K562 treated with DMSO at 1 percent for 48 hours (cell line): Measurements from ENCODE around the gene ULK2. TPM values are rescaled to one million over a fixed set of nuclear protein-coding genes. Genes with fewer than 3 reads are reported as not detected.

Experiments
- total RNA-seq: library from RNA; unstranded; fragments of 300-600 nt; gene quantifications from 2 replicates; pipeline ENCODE4 v1.2.3, GENCODE V29; 2022; ENCODE audit warnings: low replicate concordance; ENCODE audit errors: extremely low read depth

ULK2 gene
- total RNA-seq, result not detected in 2 replicates

DNA sequence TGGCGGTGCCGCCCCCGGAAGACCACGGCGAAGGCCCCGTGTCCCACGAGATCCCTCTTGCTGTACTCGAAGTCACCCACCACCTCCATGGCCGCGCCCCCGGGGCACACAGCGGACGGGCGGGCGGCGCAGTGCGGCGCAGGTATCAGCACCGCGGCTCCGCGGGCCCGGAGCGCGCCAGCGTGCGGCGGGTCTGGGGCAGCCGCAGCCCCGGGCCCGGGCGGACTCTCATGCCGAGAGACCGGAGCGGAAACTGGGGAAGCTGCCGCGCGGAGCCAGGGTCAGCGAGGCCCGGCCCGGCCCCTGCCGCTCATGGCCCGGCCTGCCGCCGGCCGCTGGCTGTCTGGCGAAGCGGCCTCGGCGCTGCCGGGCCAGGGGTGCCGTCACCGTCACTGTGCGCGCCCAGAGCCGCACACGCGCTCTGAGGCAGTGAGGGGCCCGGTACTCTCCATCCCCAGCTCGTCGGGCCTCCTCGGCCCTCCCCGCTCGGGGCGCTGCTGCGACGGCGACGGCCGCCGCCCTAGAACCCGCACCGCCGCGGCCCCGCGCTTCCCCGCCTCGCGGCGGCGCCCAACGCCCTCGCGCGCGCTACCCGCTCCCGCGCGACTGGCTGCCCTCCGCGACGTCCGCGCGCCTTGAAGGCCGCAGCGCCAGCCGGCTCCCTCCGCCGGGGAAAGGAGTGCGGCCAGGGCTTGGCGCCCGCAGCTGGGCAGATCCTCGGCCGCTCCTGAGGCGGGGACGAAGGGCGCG is at the start of gene ULK2:
Gene ULK2, minus strand, starts transcription at position 608 of the 750 bp plus-strand sequence. Its CDS starts 519 bp downstream, at position 89.

GRCh38 chr17:19747829-19748806 is 119.6 kb downstream of the ULK2 start, which contains the start of gene ALDH3A1:
TSS of gene ALDH3A1 (minus strand) at chr17:19748298. CDS start at chr17:19745129, 3,169 bp downstream.

Other genes starting within 250 kb of the ULK2 start
- gene ALDH3A2, start 219.2 kb downstream of the ULK2 start, total RNA-seq, result not detected in 2 replicates
- gene SLC47A2, start 151.4 kb downstream of the ULK2 start, total RNA-seq, result not detected in 2 replicates
- not detected in 2 replicates for gene ALDH3A1, start 119.6 kb downstream of the ULK2 start, total RNA-seq
- not detected in 2 replicates for gene AKAP10, start 109.9 kb upstream of the ULK2 start, total RNA-seq
- not detected in 2 replicates for gene SPECC1, start 141.4 kb upstream of the ULK2 start, total RNA-seq